Cardiac fibroblast (primary cell): ENCODE results near the gene SORCS3.

Experiments used
- DNase-seq, 2 donors: peaks; one replicate each; pipeline versions ENCODE4 v3.0.0 to v3.0.0-alpha.2; 2010; ENCODE audit warnings: low read depth in 2 of 2
- H3K4me3 ChIP-seq, 2 donors: replicated peaks in 1 of 2; 1 replicate in 1 of 2; 2 replicates in 1 of 2; pipeline ENCODE4 v1.5.1; 2011; ENCODE audit warnings: low read depth in 2 of 2, low read length in 2 of 2, mild to moderate bottlenecking in 2 of 2, moderate library complexity in 1 of 2
- CTCF ChIP-seq: IDR thresholded peaks from one replicate; pipeline ENCODE4 v1.5.1; 2011; ENCODE audit warnings: low read depth, mild to moderate bottlenecking, low read length, inconsistent platforms

Gene SORCS3

GRCh38 chr10:104643303-104643663, 2.2 kb downstream of the SORCS3 start:
- no peak overlapping the region for H3K4me3 ChIP-seq
- DNase-seq: no peak
- no peak for TF ChIP-seq CTCF

GRCh38 chr10:104646146-104646545, 5.1 kb downstream of the SORCS3 start:
- TF ChIP-seq CTCF: no peak
- H3K4me3 ChIP-seq: no peak overlapping the region
- no peak for DNase-seq

GRCh38 chr10:104648421-104648820, 7.3 kb downstream of the SORCS3 start:
- TF ChIP-seq CTCF: no peak
- no peak overlapping the region for H3K4me3 ChIP-seq
- DNase-seq: no peak

GRCh38 chr10:104650072-104650471, 9.0 kb downstream of the SORCS3 start:
- no peak for DNase-seq
- no peak for TF ChIP-seq CTCF
- no peak overlapping the region for H3K4me3 ChIP-seq

GRCh38 chr10:104650635-104651331, 9.7 kb downstream of the SORCS3 start:
- TF ChIP-seq CTCF: no peak

GRCh38 chr10:104657036-104657435, 15.9 kb downstream of the SORCS3 start:
- no peak for DNase-seq
- no peak for TF ChIP-seq CTCF
- no peak overlapping the region for H3K4me3 ChIP-seq

More at GRCh38 chr10:104650635-104651331, 9.7 kb downstream of the SORCS3 start:
- no peak overlapping the region for H3K4me3 ChIP-seq
- no peak for DNase-seq

- DNase-seq: no peak
- no peak overlapping the region for H3K4me3 ChIP-seq
- no peak for TF ChIP-seq CTCF
These were observed 16.4 kb downstream of the SORCS3 start for GRCh38 chr10:104657457-104657856.
